Neural progenitor cell (in vitro differentiated cells): Measurements from ENCODE around the gene WSCD1. TPM values are rescaled to one million over a fixed set of nuclear protein-coding genes. Genes with fewer than 3 reads are reported as not detected.

Experiments
- DNase-seq: peaks from one replicate; pipeline ENCODE4 v3.0.0-alpha.2; 2016; ENCODE audit warnings: low spot score
- H2AFZ ChIP-seq: fragments of 200-600 bp; sonication (generic); replicated peaks from 2 replicates; pipeline ENCODE4 v1.6.1; 2016; ENCODE audit warnings: antibody characterized with exemption
- H3F3A ChIP-seq: fragments of 200-600 bp; sonication (generic); 2 replicates; pipeline ENCODE4 v1.6.1; 2016; ENCODE audit warnings: antibody characterized with exemption, low read depth
- H3K27ac ChIP-seq: fragments of 200-600 bp; sonication (generic); 2 replicates; pipeline ENCODE4 v1.5.1; 2016; ENCODE audit warnings: mild to moderate bottlenecking
- H3K27me3 ChIP-seq: fragments of 200-600 bp; sonication (generic); 2 replicates; pipeline ENCODE4 v1.6.1; 2016; ENCODE audit warnings: mild to moderate bottlenecking, moderate library complexity
- H3K36me3 ChIP-seq: fragments of 200-600 bp; sonication (generic); 2 replicates; pipeline ENCODE4 v1.5.1; 2016
- H3K4me1 ChIP-seq: fragments of 200-600 bp; sonication (generic); 2 replicates; pipeline ENCODE4 v1.6.1; 2016; ENCODE audit warnings: mixed run types
- H3K4me2 ChIP-seq: fragments of 200-600 bp; sonication (generic); 2 replicates; pipeline ENCODE4 v1.6.1; 2016
- H3K4me3 ChIP-seq: fragments of 200-600 bp; sonication (generic); 2 replicates; pipeline ENCODE4 v1.5.1; 2016
- H3K79me2 ChIP-seq: fragments of 200-600 bp; sonication (generic); 2 replicates; pipeline ENCODE4 v1.6.1; 2016; ENCODE audit warnings: low read depth
- H3K9ac ChIP-seq: fragments of 200-600 bp; sonication (generic); 2 replicates; pipeline ENCODE4 v1.6.1; 2016
- H3K9me3 ChIP-seq: fragments of 200-600 bp; sonication (generic); 2 replicates; pipeline ENCODE4 v1.5.1; 2016; ENCODE audit warnings: low read depth
- H4K20me1 ChIP-seq: fragments of 200-600 bp; sonication (generic); 2 replicates; pipeline ENCODE4 v1.6.1; 2016; ENCODE audit warnings: low read depth
- H3K27ac Mint-ChIP-seq: 3 replicates; pipeline ENCODE4 v1.8.0; 2021; ENCODE audit warnings: mixed read lengths
- H3K27me3 Mint-ChIP-seq: 2 replicates; pipeline ENCODE4 v1.8.0; 2022; ENCODE audit warnings: low read depth, mild to moderate bottlenecking, inconsistent platforms, moderate library complexity, mixed read lengths; ENCODE audit not compliant: insufficient read depth
- H3K36me3 Mint-ChIP-seq: 3 replicates; pipeline ENCODE4 v1.8.0; 2021; ENCODE audit warnings: mixed read lengths
- H3K4me1 Mint-ChIP-seq: 3 replicates; pipeline ENCODE4 v1.8.0; 2021; ENCODE audit warnings: mixed read lengths
- H3K4me3 Mint-ChIP-seq: 3 replicates; pipeline ENCODE4 v1.8.0; 2021; ENCODE audit warnings: mild to moderate bottlenecking, moderate library complexity, mixed read lengths
- H3K9me3 Mint-ChIP-seq: 3 replicates; pipeline ENCODE4 v1.8.0; 2020; ENCODE audit warnings: mixed read lengths
- CTCF ChIP-seq: fragments of 200-600 bp; sonication (generic); IDR thresholded peaks from 2 replicates; pipeline ENCODE4 v1.5.1; 2017; ENCODE audit warnings: antibody characterized with exemption, mild to moderate bottlenecking
- EZH2 ChIP-seq: fragments of 200-600 bp; sonication (generic); IDR thresholded peaks from 2 replicates; pipeline ENCODE4 v1.6.1; 2017; ENCODE audit warnings: antibody characterized with exemption, mild to moderate bottlenecking, moderate library complexity
- EZH2phosphoT487 ChIP-seq: fragments of 200-600 bp; sonication (generic); IDR thresholded peaks from 2 replicates; pipeline ENCODE4 v1.6.1; 2017; ENCODE audit warnings: antibody characterized with exemption
- total RNA-seq: library from RNA; depleted of rRNA; stranded (reverse); fragments of >200 nt; gene quantifications from 2 replicates; pipeline ENCODE4 v1.2.3, GENCODE V29; 2015; ENCODE audit warnings: low replicate concordance

Gene WSCD1
- total RNA-seq, 1 donor from 2014 or later = 20.2 TPM

- H3K4me1 ChIP-seq = peaks cover 11% of the 10 kb centered on the region
- H3K4me1 Mint-ChIP-seq = peaks cover 57% of the 10 kb centered on the region
- peak overlapping the region; percentile 94 for H3K4me3 Mint-ChIP-seq
- H3K36me3 Mint-ChIP-seq = peaks cover 4% of the 10 kb centered on the region
- peak overlapping the region; percentile 74 for H3K4me3 ChIP-seq
- no peaks in the 10 kb centered on the region for H3K36me3 ChIP-seq
- TF ChIP-seq EZH2 = no peak
- no peak for TF ChIP-seq EZH2phosphoT487
- no peak for TF ChIP-seq CTCF
- peaks cover 21% of the 10 kb centered on the region for H3K27me3 Mint-ChIP-seq
- peak overlapping the region; percentile 4 for H2AFZ ChIP-seq
- H3K9me3 ChIP-seq = no peaks in the 10 kb centered on the region
- H3K4me2 ChIP-seq = peak overlapping the region; percentile 86
- peaks cover 5% of the 10 kb centered on the region for H3F3A ChIP-seq
- H3K27ac ChIP-seq = no peak overlapping the region
- H3K27ac Mint-ChIP-seq = peak overlapping the region; percentile 69
- peaks cover 25% of the 10 kb centered on the region for H3K79me2 ChIP-seq
- H4K20me1 ChIP-seq = peaks cover 24% of the 10 kb centered on the region
- H3K27me3 ChIP-seq = peaks cover 36% of the 10 kb centered on the region
- no peak overlapping the region for H3K9ac ChIP-seq
- DNase-seq = peak; percentile 48
- no peaks in the 10 kb centered on the region for H3K9me3 Mint-ChIP-seq
Measured at GRCh38 chr17:6070913-6071511, 833 bp downstream of the WSCD1 start.

- Histone ChIP-seq H3K4me1 (peaks cover 15% of the 10 kb centered on the region), H3K79me2 (peaks cover 25% of the 10 kb centered on the region), H3F3A (peaks cover 5% of the 10 kb centered on the region), H3K9ac (no peak overlapping the region), H2AFZ (no peak overlapping the region), H3K27ac (no peak overlapping the region), H3K4me2 (peak overlapping the region; percentile 86), H3K9me3 (no peaks in the 10 kb centered on the region), H4K20me1 (peaks cover 24% of the 10 kb centered on the region), H3K4me3 (peak overlapping the region; percentile 74), H3K36me3 (no peaks in the 10 kb centered on the region), H3K27me3 (peaks cover 36% of the 10 kb centered on the region)
- H3K4me1 Mint-ChIP-seq = peaks cover 62% of the 10 kb centered on the region
- no peaks in the 10 kb centered on the region for H3K9me3 Mint-ChIP-seq
- peak overlapping the region; percentile 94 for H3K4me3 Mint-ChIP-seq
- peaks cover 4% of the 10 kb centered on the region for H3K36me3 Mint-ChIP-seq
- TF ChIP-seq EZH2 (no peak), EZH2phosphoT487 (no peak), CTCF (no peak)
- H3K27me3 Mint-ChIP-seq = peaks cover 19% of the 10 kb centered on the region
- H3K27ac Mint-ChIP-seq = peak overlapping the region; percentile 69
- DNase-seq = no peak
Measured at GRCh38 chr17:6071528-6072065, 1.4 kb downstream of the WSCD1 start.

GRCh38 chr17:6072157-6072556, 2.0 kb downstream of the WSCD1 start:
- no peak overlapping the region for H3K27ac ChIP-seq
- H3K4me1 Mint-ChIP-seq = peaks cover 67% of the 10 kb centered on the region
- H3K4me3 Mint-ChIP-seq = peak overlapping the region; percentile 94
- no peak overlapping the region for H3K4me3 ChIP-seq
- peaks cover 4% of the 10 kb centered on the region for H3K36me3 Mint-ChIP-seq
- TF ChIP-seq EZH2 (no peak), EZH2phosphoT487 (no peak), CTCF (no peak)
- no peak overlapping the region for H3K27ac Mint-ChIP-seq
- peaks cover 25% of the 10 kb centered on the region for H4K20me1 ChIP-seq
- H3K9me3 Mint-ChIP-seq = no peaks in the 10 kb centered on the region
- no peak overlapping the region for H3K9ac ChIP-seq
- no peaks in the 10 kb centered on the region for H3K36me3 ChIP-seq
- no peaks in the 10 kb centered on the region for H3K9me3 ChIP-seq
- no peak for DNase-seq
- peaks cover 9% of the 10 kb centered on the region for H3F3A ChIP-seq
- H3K27me3 ChIP-seq = peaks cover 36% of the 10 kb centered on the region
- peak overlapping the region; percentile 86 for H3K4me2 ChIP-seq
- peaks cover 27% of the 10 kb centered on the region for H3K79me2 ChIP-seq
- no peak overlapping the region for H2AFZ ChIP-seq
- peaks cover 16% of the 10 kb centered on the region for H3K27me3 Mint-ChIP-seq
- peaks cover 21% of the 10 kb centered on the region for H3K4me1 ChIP-seq
